Endothelial cell of umbilical vein (primary cell): Measurements from ENCODE around the gene ULK4. TPM values are rescaled to one million over a fixed set of nuclear protein-coding genes. Genes with fewer than 3 reads are reported as not detected.
"Not testable (repeated sequence)": the region's sequence is repeated elsewhere in the genome, so short reads cannot be mapped to it uniquely, and the experiment has no call there.

ENCODE experiments used
- BruUV-seq: library from RNA; stranded (reverse); fragments of 400-500 nt; replicated peaks from 2 replicates; lab custom pipeline; 2021; lab: Mats Ljungman, UMichigan
- CTCF ChIA-PET: fragments of 300-600, 350-600 bp; sonication (Branson Sonifier 250); formaldehyde crosslinking; loops from one replicate; lab custom pipeline; 2021; ENCODE audit warnings: antibody characterized with exemption, inconsistent platforms; lab: Charles Lee
- POLR2A ChIA-PET: fragments of 300-600, 350-600 bp; sonication (Branson Sonifier 250); formaldehyde crosslinking; loops from one replicate; lab custom pipeline; 2021; ENCODE audit warnings: antibody characterized with exemption, inconsistent platforms; lab: Charles Lee
- DNase-seq: peaks from one replicate; pipeline ENCODE4 v3.0.0-alpha.2; 2011; ENCODE audit warnings: low read depth, low spot score
- FAIRE-seq: peaks from 2 replicates; lab custom pipeline; 2011; peaks lifted over from hg19 to GRCh38; lab: Jason Lieb, UNC
- H2AFZ ChIP-seq: 2 replicates; pipeline ENCODE4 v1.6.0; 2012; ENCODE audit warnings: low read depth, low read length, control low read depth, inconsistent platforms
- H3K27ac ChIP-seq: 2 replicates; pipeline ENCODE4 v1.5.1; 2011; ENCODE audit warnings: low read depth, mild to moderate bottlenecking, control low read depth, low read length, moderate library complexity; ENCODE audit not compliant: insufficient read depth
- H3K27me3 ChIP-seq, 2 experiments: 2 replicates each; pipeline versions ENCODE4 v1.6.0 to v1.6.1; 2011; ENCODE audit warnings: low read length in 2 of 2, mixed read lengths in 1 of 2; ENCODE audit not compliant: control insufficient read depth in 2 of 2, insufficient read depth in 2 of 2
- H3K36me3 ChIP-seq, 2 experiments: 2 replicates in 1 of 2; 3 replicates in 1 of 2; pipeline ENCODE4 v1.5.1; 2011; ENCODE audit warnings: low read length in 2 of 2, mild to moderate bottlenecking in 1 of 2, moderate library complexity in 1 of 2; ENCODE audit not compliant: control insufficient read depth in 2 of 2, insufficient read depth in 2 of 2; ENCODE audit errors: extremely low read depth in 1 of 2
- H3K4me1 ChIP-seq: 3 replicates; pipeline ENCODE4 v1.5.1; 2011; ENCODE audit warnings: mild to moderate bottlenecking, low read length; ENCODE audit not compliant: control insufficient read depth, insufficient read depth; ENCODE audit errors: extremely low read depth
- H3K4me2 ChIP-seq: 2 replicates; pipeline ENCODE4 v1.6.1; 2011; ENCODE audit warnings: low read length, control low read depth, mixed read lengths; ENCODE audit not compliant: insufficient read depth
- H3K4me3 ChIP-seq, 3 experiments: fragments of 200-600 bp in 1 of 3; sonication (generic), shearing (Covaris generic) in 1 of 3; replicated peaks in 1 of 3; 2 replicates each; pipeline ENCODE4 v1.5.1; 2011 to 2016; ENCODE audit warnings: control low read depth in 3 of 3, low read length in 3 of 3, mild to moderate bottlenecking in 2 of 3, inconsistent platforms in 1 of 3, low read depth in 1 of 3, moderate library complexity in 1 of 3; ENCODE audit not compliant: insufficient read depth in 1 of 3
- H3K79me2 ChIP-seq: 2 replicates; pipeline ENCODE4 v1.6.0; 2012; ENCODE audit warnings: low read length, inconsistent platforms; ENCODE audit not compliant: control insufficient read depth, insufficient read depth
- H3K9ac ChIP-seq: replicated peaks from 2 replicates; pipeline ENCODE3; 2011; ENCODE audit warnings: low read length, control low read depth; ENCODE audit not compliant: insufficient read depth; ENCODE audit errors: extremely low read depth
- H3K9me1 ChIP-seq: replicated peaks from 3 replicates; pipeline ENCODE4 v1.6.0; 2011; ENCODE audit warnings: mild to moderate bottlenecking, low read length; ENCODE audit not compliant: control insufficient read depth, insufficient read depth; ENCODE audit errors: extremely low read depth
- H3K9me3 ChIP-seq: replicated peaks from 2 replicates; pipeline ENCODE4 v1.5.1; 2012; ENCODE audit warnings: low read length, inconsistent platforms; ENCODE audit not compliant: control insufficient read depth, insufficient read depth
- H4K20me1 ChIP-seq: replicated peaks from 2 replicates; pipeline ENCODE3; 2011; ENCODE audit warnings: mild to moderate bottlenecking, low read length; ENCODE audit not compliant: control insufficient read depth, insufficient read depth; ENCODE audit errors: extremely low read depth
- FOS ChIP-seq: IDR thresholded peaks from 2 replicates; pipeline ENCODE4 v1.6.1; 2011; ENCODE audit warnings: mild to moderate bottlenecking, low read length, moderate library complexity, borderline replicate concordance; ENCODE audit not compliant: insufficient read depth
- dilution Hi-C: fragments of 300-500 bp; cut with MboI; formaldehyde crosslinking; loops from one replicate; pipeline ENCODE4 v1.15.0; 2019; ENCODE audit warnings: low sequenced_read_pairs; ENCODE audit not compliant: extremely low pct_ligation_motif_present
- intact Hi-C: fragments of 100-400 bp; cut with micrococcal nuclease; formaldehyde crosslinking; loops from one replicate; pipeline ENCODE4 v1.10.0; 2022
- polyA plus RNA-seq, 4 experiments: library from polyadenylated mRNA; depleted of rRNA in 3 of 4; stranded (reverse) in 3 of 4; unstranded in 1 of 4; fragments of >200 nt; gene quantifications; 2 replicates each; pipeline versions ENCODE4 v1.2.1 to v1.2.3, GENCODE V29; 2011 to 2012; ENCODE audit warnings: missing spikeins in 1 of 4
- total RNA-seq: library from RNA; stranded (reverse); gene quantifications from 2 replicates; pipeline ENCODE4 v1.2.3, GENCODE V29; 2021

Gene ULK4
- total and polyA plus RNA-seq, 2 donors (not counting 3 experiments of a cell fraction or from before 2014, with no cell fraction given) = 3.3 to 16.0 TPM

GRCh38 chr3:41394896-41395295 lies 567.0 kb downstream of the ULK4 start:
- Histone ChIP-seq H3K79me2 (no peaks in the 10 kb centered on the region), H2AFZ (no peak overlapping the region), H3K9ac (no peak overlapping the region), H3K9me1 (no peaks in the 10 kb centered on the region), H3K4me2 (no peak overlapping the region), H3K36me3 (no peaks in the 10 kb centered on the region), H3K4me3 (no peak overlapping the region), H4K20me1 (no peaks in the 10 kb centered on the region), H3K9me3 (no peaks in the 10 kb centered on the region), H3K27me3 (no peaks in the 10 kb centered on the region), H3K27ac (no peak overlapping the region), H3K4me1 (no peaks in the 10 kb centered on the region)
- FAIRE-seq = no peak
- no peak for TF ChIP-seq FOS
- dilution Hi-C loops = no loop called here
- POLR2A ChIA-PET = no interaction called here
- DNase-seq = no peak
- intact Hi-C loops = no loop called here
- CTCF ChIA-PET = no interaction called here
- BruUV-seq = no TSS peak

GRCh38 chr3:41370765-41371535 lies 591.0 kb downstream of the ULK4 start:
- H3K4me2 ChIP-seq, H3K4me3 ChIP-seq, H3K36me3 ChIP-seq, H3K27me3 ChIP-seq, H4K20me1 ChIP-seq, H3K9ac ChIP-seq, H3K27ac ChIP-seq, H2AFZ ChIP-seq, BruUV-seq, POLR2A ChIA-PET, DNase-seq, H3K79me2 ChIP-seq, FAIRE-seq, intact Hi-C loops, H3K9me3 ChIP-seq, CTCF ChIA-PET, H3K9me1 ChIP-seq, H3K4me1 ChIP-seq, dilution Hi-C loops: not testable (repeated sequence)
